Measurements from ENCODE around the gene DLL3.

The DLL3 gene

GRCh38 chr19:39533791-39534190, 35.0 kb downstream of the DLL3 start:
- CTCF ChIA-PET: interaction anchor here (0.7 to 6.3 kb wide), 34 partner anchors 8 to 310 kb away, joined by 3 to 174 read pairs (median 7); partner anchors contain the start of genes DLL3, PLEKHG2, RPS16 and SELENOV
- TF ChIP-seq ZNF610 (tag by site-specific recombination; IDR thresholded peaks at IDR 0.05; ENCODE audit: borderline replicate concordance) (no peak), ZNF121 (tag by site-specific recombination; IDR thresholded peaks at IDR 0.05) (peak; percentile 97)
- Histone ChIP-seq H3K4me3 (ENCODE audit: low read depth, low read length) (no peak overlapping the region), H3K36me3 (ENCODE audit: control insufficient read depth in 2 of 2, insufficient read depth in 1 of 2, low read length in 2 of 2) (peaks cover 2 to 56% of the 10 kb centered on the region in 2 experiments), H3K27ac (ENCODE audit: extremely low read depth, low read depth, low read length) (no peak overlapping the region), H3K9me3 (ENCODE audit: control insufficient read depth, insufficient read depth, low read depth, low read length) (no peaks in the 10 kb centered on the region; the same call in 1 of the 2 replicates), H3K4me1 (ENCODE audit: control insufficient read depth, insufficient read depth, low read length) (peaks cover 27% of the 10 kb centered on the region)
- POLR2A ChIA-PET: interaction anchor here (0.6 to 3.6 kb wide), 5 partner anchors 21 to 143 kb away, joined by 3 to 56 read pairs (median 8); partner anchors contain the start of genes MED29, PAF1, RPS16 and SUPT5H

GRCh38 chr19:39539165-39539517, 40.4 kb downstream of the DLL3 start:
- Histone ChIP-seq H3K4me1 (ENCODE audit: control insufficient read depth, insufficient read depth, low read length) (peaks cover 16% of the 10 kb centered on the region), H3K27ac (ENCODE audit: extremely low read depth, low read depth, low read length) (peak overlapping the region; percentile 97), H3K36me3 (ENCODE audit: control insufficient read depth in 2 of 2, insufficient read depth in 1 of 2, low read length in 2 of 2) (peaks cover 2 to 27% of the 10 kb centered on the region in 2 experiments), H3K9me3 (ENCODE audit: control insufficient read depth, insufficient read depth, low read depth, low read length) (no peaks in the 10 kb centered on the region), H3K4me3 (ENCODE audit: low read depth, low read length) (peak overlapping the region; percentile 83)
- ChIA-PET CTCF (interaction anchor here (0.7 to 2.5 kb wide), 16 partner anchors 10 to 435 kb away, joined by 3 to 30 read pairs (median 4); no protein-coding TSS in a partner anchor), POLR2A (interaction anchor here (0.6 to 2.3 kb wide), 6 partner anchors 10 to 148 kb away, joined by 3 to 30 read pairs (median 5); partner anchors contain the start of genes MED29, PAF1, RPS16 and TIMM50)
- TF ChIP-seq KLF10 (tag by site-specific recombination; IDR thresholded peaks at IDR 0.05) (0 out of 2 replicates have a peak, but pooled peaks have one; percentile 10), MYNN (tag by site-specific recombination; IDR thresholded peaks at IDR 0.05; ENCODE audit: borderline replicate concordance) (no peak), KLF9 (tag by site-specific recombination; IDR thresholded peaks at IDR 0.05; ENCODE audit: low read depth) (no peak; the same call in 1 of the 2 replicates), ZNF624 (tag by site-specific recombination; IDR thresholded peaks at IDR 0.05) (no peak), GLIS1 (tag by site-specific recombination; IDR thresholded peaks at IDR 0.05) (0 out of 2 replicates have a peak, but pooled peaks have one; percentile 11), ZBTB11 (tag by site-specific recombination; conservative IDR thresholded peaks at IDR 0.05; ENCODE audit: low read depth) (no peak), TRIM28 (IDR thresholded peaks at IDR 0.05; ENCODE audit: borderline replicate concordance, low read length) (no peak), ZNF843 (tag by site-specific recombination; IDR thresholded peaks at IDR 0.05) (no peak), ZNF311 (tag by site-specific recombination; IDR thresholded peaks at IDR 0.05; ENCODE audit: borderline replicate concordance) (no peak), OSR2 (tag by site-specific recombination; IDR thresholded peaks at IDR 0.05) (no peak), KLF17 (tag by site-specific recombination; IDR thresholded peaks at IDR 0.05) (no peak), ZNF426 (tag by site-specific recombination; IDR thresholded peaks at IDR 0.05) (no peak), SP7 (tag by site-specific recombination; IDR thresholded peaks at IDR 0.05) (no peak; the same call in 1 of the 2 replicates), ZNF530 (tag by site-specific recombination; IDR thresholded peaks at IDR 0.05; ENCODE audit: low read depth) (no peak), ZNF24 (tag by site-specific recombination; IDR thresholded peaks at IDR 0.05) (no peak), ZNF26 (tag by site-specific recombination; IDR thresholded peaks at IDR 0.05) (no peak), ZSCAN4 (tag by site-specific recombination; IDR thresholded peaks at IDR 0.05) (no peak), ZNF501 (tag by site-specific recombination; IDR thresholded peaks at IDR 0.05) (peak; percentile 72; the same call in 1 of the 2 replicates), ZNF302 (tag by site-specific recombination; IDR thresholded peaks at IDR 0.05; ENCODE audit: low read depth) (no peak), ZBTB1 (tag by site-specific recombination; IDR thresholded peaks at IDR 0.05) (no peak), KLF1 (tag by site-specific recombination; IDR thresholded peaks at IDR 0.05) (no peak), MZF1 (tag by site-specific recombination; IDR thresholded peaks at IDR 0.05; ENCODE audit: borderline replicate concordance) (no peak), ZNF510 (tag by site-specific recombination; IDR thresholded peaks at IDR 0.05; ENCODE audit: insufficient replicate concordance) (no peak), PRDM1 (tag by site-specific recombination; IDR thresholded peaks at IDR 0.05) (no peak), ZBTB17 (tag by site-specific recombination; IDR thresholded peaks at IDR 0.05) (0 out of 2 replicates have a peak, but pooled peaks have one; percentile 40)
